Regular cardiac myocyte (primary cell): ENCODE measurements around the gene RIMKLB. TPM values are rescaled to one million over a fixed set of nuclear protein-coding genes. Genes with fewer than 3 reads are reported as not detected.

Experiments
- total RNA-seq: library from RNA; depleted of rRNA; stranded (reverse); fragments of >200 nt; gene quantifications from 2 replicates; pipeline ENCODE4 v1.2.3, GENCODE V29; 2014

Gene RIMKLB
- total RNA-seq = 31.8 and 36.6 TPM in 2 replicates

GRCh38 chr12:8697476-8698131 is at the start of gene RIMKLB:
RIMKLB (plus strand) TSS chr12:8697991; CDS start chr12:8713867, 15,876 bp downstream.

GRCh38 chr12:8662593-8662992 is 35.2 kb upstream of the RIMKLB start, which contains the start of gene MFAP5:
MFAP5 (minus strand) TSS chr12:8662826; CDS start chr12:8662104, 722 bp downstream.

GRCh38 chr12:8822298-8822697 is 124.5 kb downstream of the RIMKLB start, which contains the start of gene A2ML1:
A2ML1 (plus strand) TSS chr12:8822621; CDS start chr12:8822652, 31 bp downstream.

Other genes with a start within 250 kb of the RIMKLB start
- gene CLEC6A, start 242.0 kb upstream of the RIMKLB start, total RNA-seq = not detected in 2 replicates
- gene CLEC4D, start 184.5 kb upstream of the RIMKLB start, total RNA-seq = not detected in 2 replicates
- not detected in 2 replicates for gene CLEC4E, start 157.1 kb upstream of the RIMKLB start, total RNA-seq
- gene AICDA, start 85.1 kb upstream of the RIMKLB start, total RNA-seq = not detected in 2 replicates
- 124 and 311 TPM in 2 replicates for gene MFAP5, start 35.2 kb upstream of the RIMKLB start, total RNA-seq
- gene A2ML1, start 124.6 kb downstream of the RIMKLB start, total RNA-seq = under 0.01 TPM in 1 of 2 replicates, not detected in the other
- 7.7 and 8.2 TPM in 2 replicates for gene PHC1, start 216.5 kb downstream of the RIMKLB start, total RNA-seq